HG03159 (cell line): ENCODE data around the gene SH3TC2.
"Not testable (repeated sequence)": the region's sequence is repeated elsewhere in the genome, so short reads cannot be mapped to it uniquely, and the experiment has no call there.

Experiments used
- ATAC-seq: cut with Tn5 transposase; IDR thresholded peaks from one replicate; pipeline ENCODE4 v1.9.1; 2021; ENCODE audit warnings: mild to moderate bottlenecking, moderate library complexity; ENCODE audit not compliant: unreplicated experiment

Gene SH3TC2

GRCh38 chr5:149063017-149063687, at the start of gene SH3TC2:
SH3TC2 (minus strand) TSS chr5:149063062; CDS start chr5:149063022, 40 bp downstream.
- ATAC-seq = no peak

GRCh38 chr5:149110406-149110805, 47.5 kb upstream of the SH3TC2 start:
- ATAC-seq = no peak

GRCh38 chr5:149108651-149109280, 45.9 kb upstream of the SH3TC2 start:
- no peak for ATAC-seq

GRCh38 chr5:149100331-149100730, 37.5 kb upstream of the SH3TC2 start:
- no peak for ATAC-seq

GRCh38 chr5:149099920-149100319, 37.1 kb upstream of the SH3TC2 start:
- no peak for ATAC-seq

GRCh38 chr5:149094996-149095395, 32.1 kb upstream of the SH3TC2 start:
- no peak for ATAC-seq

- no peak for ATAC-seq
These were observed 30.8 kb upstream of the SH3TC2 start for GRCh38 chr5:149093625-149094024.

- no peak for ATAC-seq
These were observed 26.9 kb upstream of the SH3TC2 start for GRCh38 chr5:149089796-149090195.

GRCh38 chr5:149088686-149089085, 25.8 kb upstream of the SH3TC2 start:
- no peak for ATAC-seq

GRCh38 chr5:149083846-149084245, 21.0 kb upstream of the SH3TC2 start:
- no peak for ATAC-seq

GRCh38 chr5:149082271-149082670, 19.4 kb upstream of the SH3TC2 start:
- no peak for ATAC-seq

- no peak for ATAC-seq
These were observed 17.4 kb upstream of the SH3TC2 start for GRCh38 chr5:149080294-149080693.

GRCh38 chr5:149079883-149080282, 17.0 kb upstream of the SH3TC2 start:
- no peak for ATAC-seq

- ATAC-seq = not testable (repeated sequence)
These were observed 11.2 kb upstream of the SH3TC2 start for GRCh38 chr5:149074071-149074470.

GRCh38 chr5:149073213-149073612, 10.4 kb upstream of the SH3TC2 start:
- ATAC-seq = no peak

- ATAC-seq = no peak
These were observed 9.9 kb upstream of the SH3TC2 start for GRCh38 chr5:149072791-149073190.

GRCh38 chr5:149072376-149072775, 9.5 kb upstream of the SH3TC2 start:
- no peak for ATAC-seq

GRCh38 chr5:149071756-149072155, 8.9 kb upstream of the SH3TC2 start:
- no peak for ATAC-seq

GRCh38 chr5:149071216-149071615, 8.4 kb upstream of the SH3TC2 start:
- no peak for ATAC-seq

GRCh38 chr5:149069711-149070110, 6.8 kb upstream of the SH3TC2 start:
- no peak for ATAC-seq

GRCh38 chr5:149063896-149064478, 1.1 kb upstream of the SH3TC2 start:
- no peak for ATAC-seq

- no peak for ATAC-seq
These were observed 368 bp downstream of the SH3TC2 start for GRCh38 chr5:149062371-149063016.
